Measurements from ENCODE around the gene CORIN. TPM values are rescaled to one million over a fixed set of nuclear protein-coding genes. Genes with fewer than 3 reads are reported as not detected.

The CORIN gene
- total and polyA plus RNA-seq, 2 of the 13 experiments (the other 11 are each of a cell fraction or from before 2014, with no cell fraction given): 0.84 to 1.2 TPM

- no peak for TF ChIP-seq ZFP36 (IDR thresholded peaks at IDR 0.05; ENCODE audit: borderline replicate concordance, low read depth, low read length, partially characterized antibody)
- TF ChIP-seq HNF1A (IDR thresholded peaks at IDR 0.05; ENCODE audit: low read depth): peak; percentile 89
- TF ChIP-seq HNF1A (CRISPR knock-in tag; IDR thresholded peaks at IDR 0.05; ENCODE audit: borderline replicate concordance): peak; percentile 90; the same call in 1 of the 2 replicates
- TF ChIP-seq ATF1 (CRISPR knock-in tag; IDR thresholded peaks at IDR 0.05): 0 out of 2 replicates have a peak, but pooled peaks have one; percentile 15
- peak; percentile 65 for TF ChIP-seq ARID5B (CRISPR knock-in tag; IDR thresholded peaks at IDR 0.05)
- TF ChIP-seq LCORL (IDR thresholded peaks at IDR 0.05): no peak
- 0 out of 2 replicates have a peak, but pooled peaks have one; percentile 17 for TF ChIP-seq LCORL (CRISPR knock-in tag; IDR thresholded peaks at IDR 0.05)
- TF ChIP-seq GTF2F1 (IDR thresholded peaks at IDR 0.05; ENCODE audit: low read length): no peak
- TF ChIP-seq, protein P1, sequence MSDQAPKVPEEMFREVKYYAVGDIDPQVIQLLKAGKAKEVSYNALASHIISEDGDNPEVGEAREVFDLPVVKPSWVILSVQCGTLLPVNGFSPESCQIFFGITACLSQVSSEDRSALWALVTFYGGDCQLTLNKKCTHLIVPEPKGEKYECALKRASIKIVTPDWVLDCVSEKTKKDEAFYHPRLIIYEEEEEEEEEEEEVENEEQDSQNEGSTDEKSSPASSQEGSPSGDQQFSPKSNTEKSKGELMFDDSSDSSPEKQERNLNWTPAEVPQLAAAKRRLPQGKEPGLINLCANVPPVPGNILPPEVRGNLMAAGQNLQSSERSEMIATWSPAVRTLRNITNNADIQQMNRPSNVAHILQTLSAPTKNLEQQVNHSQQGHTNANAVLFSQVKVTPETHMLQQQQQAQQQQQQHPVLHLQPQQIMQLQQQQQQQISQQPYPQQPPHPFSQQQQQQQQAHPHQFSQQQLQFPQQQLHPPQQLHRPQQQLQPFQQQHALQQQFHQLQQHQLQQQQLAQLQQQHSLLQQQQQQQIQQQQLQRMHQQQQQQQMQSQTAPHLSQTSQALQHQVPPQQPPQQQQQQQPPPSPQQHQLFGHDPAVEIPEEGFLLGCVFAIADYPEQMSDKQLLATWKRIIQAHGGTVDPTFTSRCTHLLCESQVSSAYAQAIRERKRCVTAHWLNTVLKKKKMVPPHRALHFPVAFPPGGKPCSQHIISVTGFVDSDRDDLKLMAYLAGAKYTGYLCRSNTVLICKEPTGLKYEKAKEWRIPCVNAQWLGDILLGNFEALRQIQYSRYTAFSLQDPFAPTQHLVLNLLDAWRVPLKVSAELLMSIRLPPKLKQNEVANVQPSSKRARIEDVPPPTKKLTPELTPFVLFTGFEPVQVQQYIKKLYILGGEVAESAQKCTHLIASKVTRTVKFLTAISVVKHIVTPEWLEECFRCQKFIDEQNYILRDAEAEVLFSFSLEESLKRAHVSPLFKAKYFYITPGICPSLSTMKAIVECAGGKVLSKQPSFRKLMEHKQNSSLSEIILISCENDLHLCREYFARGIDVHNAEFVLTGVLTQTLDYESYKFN (CRISPR knock-in tag; conservative IDR thresholded peaks at IDR 0.05): peak; percentile 69
These were observed 276.5 kb downstream of the CORIN start (continued) for GRCh38 chr4:47561331-47561730.

Data from HepG2 (cell line).